ENCODE results near the gene ENKD1. TPM values are rescaled to one million over a fixed set of nuclear protein-coding genes. Genes with fewer than 3 reads are reported as not detected.

The ENKD1 gene
- total and polyA plus RNA-seq, 2 of the 13 experiments (the other 11 are each of a cell fraction or from before 2014, with no cell fraction given): 10.8 to 20.8 TPM

GRCh38 chr16:67666032-67666551, 458 bp downstream of the ENKD1 start (continued):
- TF ChIP-seq ZNF710 (CRISPR knock-in tag; IDR thresholded peaks at IDR 0.05; ENCODE audit: borderline replicate concordance) (peak; percentile 63; the same call in 1 of the 2 replicates), SPEN (CRISPR knock-in tag; IDR thresholded peaks at IDR 0.05; ENCODE audit: low read depth) (no peak; the same call in 1 of the 2 replicates), YEATS2 (CRISPR knock-in tag; IDR thresholded peaks at IDR 0.05; ENCODE audit: borderline replicate concordance) (0 out of 2 replicates have a peak, but pooled peaks have one; percentile 3), ONECUT2 (CRISPR knock-in tag; IDR thresholded peaks at IDR 0.05) (no peak), CEBPB (IDR thresholded peaks at IDR 0.05; ENCODE audit: borderline replicate concordance, low read depth, low read length) (peak; percentile 28; the same call in 1 of the 2 replicates), ZNF615 (CRISPR knock-in tag; IDR thresholded peaks at IDR 0.05; ENCODE audit: borderline replicate concordance) (no peak), DMAP1 (CRISPR knock-in tag; IDR thresholded peaks at IDR 0.05) (peak; percentile 45; the same call in 1 of the 2 replicates), ZNF44 (CRISPR knock-in tag; IDR thresholded peaks at IDR 0.05) (no peak), TFDP1 (CRISPR knock-in tag; IDR thresholded peaks at IDR 0.05; ENCODE audit: borderline replicate concordance) (0 out of 2 replicates have a peak, but pooled peaks have one; percentile 47), EZH2 (conservative IDR thresholded peaks at IDR 0.05; ENCODE audit: low read depth, low read length) (no peak), ZNF678 (CRISPR knock-in tag; IDR thresholded peaks at IDR 0.05) (no peak), TIGD3 (CRISPR knock-in tag; IDR thresholded peaks at IDR 0.05; ENCODE audit: borderline replicate concordance) (peak; percentile 5; the same call in 1 of the 2 replicates), RNF2 (conservative IDR thresholded peaks at IDR 0.05; ENCODE audit: low read depth) (0 out of 2 replicates have a peak, but pooled peaks have one; percentile 34), NR1H2 (CRISPR knock-in tag; IDR thresholded peaks at IDR 0.05; ENCODE audit: borderline replicate concordance, low read depth) (no peak), ZGPAT (CRISPR knock-in tag; IDR thresholded peaks at IDR 0.05) (no peak; the same call in 1 of the 2 replicates), HDAC2 (CRISPR knock-in tag; IDR thresholded peaks at IDR 0.05) (peak; percentile 44; the same call in 1 of the 2 replicates), SMAD1 (CRISPR knock-in tag; IDR thresholded peaks at IDR 0.05; ENCODE audit: borderline replicate concordance, low read depth) (no peak), HNRNPL (IDR thresholded peaks at IDR 0.05; ENCODE audit: low read depth, low read length) (no peak), ZNF660 (CRISPR knock-in tag; IDR thresholded peaks at IDR 0.05; ENCODE audit: borderline replicate concordance, low read depth) (no peak), MZF1 (CRISPR knock-in tag; IDR thresholded peaks at IDR 0.05; ENCODE audit: borderline replicate concordance) (0 out of 2 replicates have a peak, but pooled peaks have one; percentile 43), SP140L (CRISPR knock-in tag; IDR thresholded peaks at IDR 0.05; ENCODE audit: borderline replicate concordance) (no peak), RFXAP (CRISPR knock-in tag; IDR thresholded peaks at IDR 0.05; ENCODE audit: borderline replicate concordance) (no peak), ZNF773 (CRISPR knock-in tag; IDR thresholded peaks at IDR 0.05; ENCODE audit: borderline replicate concordance) (no peak), ZNF777 (CRISPR knock-in tag; IDR thresholded peaks at IDR 0.05) (no peak), ZNF788 (CRISPR knock-in tag; IDR thresholded peaks at IDR 0.05; ENCODE audit: borderline replicate concordance) (peak; percentile 45; the same call in 1 of the 2 replicates)

All from HepG2 (cell line).